Transverse colon (tissue), 4 donors: Measurements from ENCODE around the gene SPRTN. TPM values are rescaled to one million over a fixed set of nuclear protein-coding genes. Genes with fewer than 3 reads are reported as not detected.

Experiments used
- DNase-seq: peaks from one replicate; pipeline ENCODE4 v3.0.0-alpha.2; 2019
- H3K27ac ChIP-seq, 4 donors: fragments of 200-600 bp; sonication (generic); 2 replicates each; pipeline ENCODE4 v1.5.1; 2016 to 2018; ENCODE audit warnings: inconsistent platforms in 4 of 4
- H3K27me3 ChIP-seq: fragments of 200-600 bp; sonication (generic); 2 replicates; pipeline ENCODE4 v1.5.1; 2017; ENCODE audit warnings: inconsistent platforms
- H3K36me3 ChIP-seq, 4 donors: fragments of 200-600 bp; sonication (generic); 2 replicates each; pipeline ENCODE4 v1.5.1; 2017 to 2019; ENCODE audit warnings: inconsistent platforms in 4 of 4
- H3K4me1 ChIP-seq, 4 donors: fragments of 200-600 bp; sonication (generic); 2 replicates each; pipeline ENCODE4 v1.5.1; 2017 to 2020; ENCODE audit warnings: inconsistent platforms in 4 of 4
- H3K4me3 ChIP-seq, 4 donors: fragments of 200-600 bp; sonication (generic); 1 replicate in 1 of 4; 2 replicates in 3 of 4; pipeline versions ENCODE4 v1.5.1 to v1.6.1; 2017 to 2019; ENCODE audit warnings: inconsistent platforms in 4 of 4
- H3K9me3 ChIP-seq, 2 donors: fragments of 200-600 bp; sonication (generic); 2 replicates each; pipeline ENCODE4 v1.5.1; 2017 to 2019; ENCODE audit warnings: inconsistent platforms in 2 of 2
- CTCF ChIP-seq, 5 experiments: fragments of 200-600 bp in 3 of 5; fragments of 450-650 bp in 2 of 5; sonication (generic) in 3 of 5; IDR thresholded peaks; 1 replicate in 2 of 5; 2 replicates in 3 of 5; pipeline ENCODE4 v1.5.1; 2016 to 2017; ENCODE audit warnings: antibody characterized with exemption in 5 of 5, inconsistent platforms in 3 of 5, mild to moderate bottlenecking in 2 of 5, moderate library complexity in 1 of 5
- EP300 ChIP-seq: sonication (generic); formaldehyde crosslinking; IDR thresholded peaks from one replicate; pipeline ENCODE4 v1.6.1; 2017; ENCODE audit warnings: antibody characterized with exemption, low read depth
- POLR2A ChIP-seq: fragments of 450-650 bp; IDR thresholded peaks from one replicate; pipeline ENCODE4 v1.6.1; 2016; ENCODE audit warnings: antibody characterized with exemption, mild to moderate bottlenecking, moderate library complexity
- POLR2AphosphoS5 ChIP-seq, 3 donors: sonication (generic); formaldehyde crosslinking; IDR thresholded peaks; one replicate each; pipeline ENCODE4 v1.6.1; 2016; ENCODE audit warnings: antibody characterized with exemption in 3 of 3
- WGBS, 2 donors: methylation state at CpG; one replicate each; pipeline ENCODE4 v1.1.5; 2018; ENCODE audit warnings: low coverage in 1 of 2; 5-methylcytosine and 5-hydroxymethylcytosine counted together
- in situ Hi-C, 4 donors: fragments of 200-750 bp; cut with MboI; loops; one replicate each; pipeline versions ENCODE4 v1.15.0 to v1.15.1; 2017; ENCODE audit warnings: low sequenced_read_pairs in 3 of 4, low pct_ligation_motif_present in 1 of 4, low pct_unique_long_range_greater_than_20kb in 1 of 4
- intact Hi-C: fragments of 100-400 bp; cut with DNase I; formaldehyde crosslinking; loops from one replicate; pipeline ENCODE4 v1.15.1; 2023; ENCODE audit warnings: low total_unique reads
- total RNA-seq, 4 donors: library from RNA; depleted of rRNA; stranded (reverse); fragments of >200 nt; gene quantifications; one replicate each; pipeline ENCODE4 v1.1.0, GENCODE V29; 2016

SPRTN gene
- total RNA-seq, 4 donors from 2014 or later = 8.0 to 21.6 (median 15.3) TPM

- in situ Hi-C loops (no loop called here), intact Hi-C loops (no loop called here)
- 82 to 85% methylated on average over 5 to 8 of the region's 8 CpGs for WGBS, 2 donors
- no peak overlapping the region for H3K27ac ChIP-seq
- TF ChIP-seq EP300 (no peak), CTCF (IDR thresholded peaks at IDR 0.05) (no peak), POLR2A (no peak), POLR2AphosphoS5 (IDR thresholded peaks at IDR 0.05) (no peak)
- H3K36me3 ChIP-seq = no peaks in the 10 kb centered on the region
- no peak overlapping the region for H3K4me3 ChIP-seq
- H3K9me3 ChIP-seq = no peaks in the 10 kb centered on the region
- DNase-seq = no peak
- no peaks in the 10 kb centered on the region for H3K4me1 ChIP-seq
- no peaks in the 10 kb centered on the region for H3K27me3 ChIP-seq
Observed at GRCh38 chr1:231311720-231312431, 26.2 kb upstream of the SPRTN start.

- intact Hi-C loops (no loop called here), in situ Hi-C loops (no loop called here)
- H3K27me3 ChIP-seq = no peaks in the 10 kb centered on the region
- DNase-seq = no peak
- H3K4me3 ChIP-seq = no peak overlapping the region
- TF ChIP-seq POLR2A (no peak), CTCF (IDR thresholded peaks at IDR 0.05) (no peak), POLR2AphosphoS5 (IDR thresholded peaks at IDR 0.05) (no peak), EP300 (no peak)
- 91 to 100% methylated on average over 1 to 5 of the region's 5 CpGs for WGBS, 2 donors
- H3K36me3 ChIP-seq = no peaks in the 10 kb centered on the region
- H3K27ac ChIP-seq = no peak overlapping the region
- H3K4me1 ChIP-seq = no peaks in the 10 kb centered on the region
- H3K9me3 ChIP-seq = no peaks in the 10 kb centered on the region
Observed at GRCh38 chr1:231312432-231312788, 25.7 kb upstream of the SPRTN start.

- in situ Hi-C loops (no loop called here), intact Hi-C loops (no loop called here)
- Histone ChIP-seq H3K4me3 (no peak overlapping the region), H3K27ac (no peak overlapping the region), H3K9me3 (no peaks in the 10 kb centered on the region), H3K36me3 (no peaks in the 10 kb centered on the region), H3K4me1 (no peaks in the 10 kb centered on the region), H3K27me3 (no peaks in the 10 kb centered on the region)
- DNase-seq = no peak
- WGBS, 2 donors = 77 to 84% methylated on average over 2 to 4 of the region's 4 CpGs
- TF ChIP-seq POLR2A (no peak), EP300 (no peak), POLR2AphosphoS5 (IDR thresholded peaks at IDR 0.05) (no peak), CTCF (IDR thresholded peaks at IDR 0.05) (no peak)
Observed at GRCh38 chr1:231313661-231314060, 24.4 kb upstream of the SPRTN start.

- no peak overlapping the region for H3K27ac ChIP-seq
- WGBS, 2 donors = 45% methylated on average over 11 of the region's 11 CpGs; no CpG with 5 or more reads in 1 of the 2 donors
- H3K36me3 ChIP-seq = no peaks in the 10 kb centered on the region
- intact Hi-C loops (no loop called here), in situ Hi-C loops (no loop called here)
- no peaks in the 10 kb centered on the region for H3K9me3 ChIP-seq
- TF ChIP-seq POLR2A (no peak), CTCF (IDR thresholded peaks at IDR 0.05) (peak; percentile 28 to 52 (median 34))
- DNase-seq = peak; percentile 17
- H3K4me1 ChIP-seq = no peaks in the 10 kb centered on the region
- no peak overlapping the region for H3K4me3 ChIP-seq
- H3K27me3 ChIP-seq = no peaks in the 10 kb centered on the region
Observed at GRCh38 chr1:231315887-231316286, 22.2 kb upstream of the SPRTN start.
